HG03045 (cell line): ENCODE results near the gene HTR7.
"Not testable (repeated sequence)": the region's sequence is repeated elsewhere in the genome, so short reads cannot be mapped to it uniquely, and the experiment has no call there.

ENCODE experiments used
- ATAC-seq: cut with Tn5 transposase; IDR thresholded peaks from one replicate; pipeline ENCODE4 v1.9.1; 2021; ENCODE audit warnings: mild to moderate bottlenecking, moderate library complexity; ENCODE audit not compliant: unreplicated experiment

The HTR7 gene

DNA sequence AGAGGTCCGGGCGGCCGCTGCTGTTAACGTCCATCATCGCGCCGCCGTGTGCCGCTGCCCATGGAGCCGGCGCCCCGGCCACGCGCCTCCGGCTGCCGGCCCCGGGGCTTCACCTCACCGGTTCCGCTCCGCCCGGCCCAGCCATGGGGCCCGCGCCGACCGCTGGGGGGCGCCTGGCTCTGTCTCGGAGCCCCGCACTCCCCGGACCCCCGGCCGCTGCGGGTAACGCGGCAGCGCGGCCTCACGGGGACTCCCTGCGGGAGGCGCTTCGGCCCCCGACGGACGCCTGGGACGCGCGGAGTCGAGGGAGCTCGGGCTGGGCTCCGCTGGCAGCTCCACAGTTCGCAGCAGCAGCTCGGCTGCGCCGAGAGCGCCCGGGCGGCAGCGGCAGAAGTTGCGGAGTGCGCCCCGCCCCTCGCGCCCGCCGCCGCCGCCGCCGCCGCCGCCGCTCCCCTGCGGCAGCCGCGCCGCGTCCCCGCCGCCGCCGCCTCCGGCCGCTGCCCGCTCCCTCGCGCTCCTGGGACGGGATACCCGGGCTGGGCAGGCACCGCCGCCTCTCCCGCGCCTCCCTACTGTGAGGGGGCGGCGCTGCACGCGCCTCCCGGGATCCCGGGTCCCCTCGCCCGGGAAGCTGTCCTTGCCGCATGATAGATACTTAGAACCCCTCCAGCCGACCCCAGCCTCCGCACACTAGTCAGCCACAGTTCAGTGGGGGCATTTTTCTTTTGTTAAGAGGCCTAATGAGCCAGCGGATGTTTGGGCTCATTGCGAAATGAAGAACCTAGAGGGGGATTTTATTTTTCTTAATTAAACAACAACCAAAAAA is at the start of gene HTR7:
Gene HTR7, minus strand, starts transcription at position 405 of the 826 bp plus-strand sequence. Its CDS starts 368 bp downstream, at position 37.
- ATAC-seq = peak; percentile 69

DNA sequence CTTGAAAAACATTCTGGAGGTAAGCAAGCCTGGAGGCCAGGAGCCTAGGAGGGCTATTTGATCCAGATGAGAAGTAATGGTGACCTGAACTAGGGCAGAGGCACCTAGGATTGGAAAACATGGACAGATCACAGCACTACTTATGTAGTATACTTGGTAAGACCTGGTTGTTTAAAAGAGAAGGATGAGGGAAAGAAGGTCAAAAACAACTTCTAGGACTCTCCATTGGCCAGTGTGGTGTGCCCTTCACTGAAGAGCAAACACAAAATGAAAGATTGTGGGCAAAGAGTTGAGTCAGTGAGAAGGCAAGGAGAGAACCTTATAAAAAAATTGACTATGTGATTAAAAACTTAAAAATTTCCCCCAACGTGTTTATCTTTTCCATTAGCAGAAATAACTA is 48.8 kb upstream of the HTR7 start:
- ATAC-seq = no peak

DNA sequence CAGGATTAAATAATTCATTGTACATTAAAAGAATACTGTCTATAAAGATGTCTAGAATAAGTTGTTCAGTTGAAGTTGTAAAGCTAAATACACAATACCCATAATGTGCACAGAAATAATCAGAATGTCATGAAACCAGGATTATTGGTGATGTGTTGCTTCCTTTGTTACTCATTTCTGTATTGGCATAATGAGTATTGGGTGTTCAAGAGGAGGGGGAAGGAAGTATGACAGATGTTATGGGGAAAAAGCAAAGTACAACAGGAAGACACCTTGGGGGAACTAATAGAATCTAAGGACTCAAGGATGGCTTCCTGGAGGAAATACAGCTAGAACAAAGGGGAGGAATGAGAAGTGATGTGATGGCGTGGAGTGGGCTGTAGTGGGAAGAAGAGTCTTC is 48.1 kb upstream of the HTR7 start:
- ATAC-seq = no peak

DNA sequence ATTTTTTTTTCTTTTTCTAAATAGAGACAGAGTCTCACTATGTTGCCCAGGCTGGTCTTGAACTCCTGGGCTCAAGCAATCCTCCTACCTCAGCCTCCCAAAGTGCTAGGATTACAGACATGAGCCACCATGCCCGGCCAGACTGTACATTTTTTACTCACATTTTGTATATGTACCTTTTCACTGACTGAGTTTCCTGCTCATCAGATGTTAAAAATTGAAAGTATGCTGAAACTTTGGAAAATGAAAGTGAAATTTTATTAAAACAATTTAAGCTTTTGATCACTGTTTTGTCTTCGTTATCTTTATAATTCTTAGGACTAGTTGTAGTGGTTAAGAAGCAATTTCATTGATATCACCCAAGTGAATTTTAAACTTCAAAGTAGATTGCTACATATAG is 39.1 kb upstream of the HTR7 start:
- not testable (repeated sequence) for ATAC-seq

DNA sequence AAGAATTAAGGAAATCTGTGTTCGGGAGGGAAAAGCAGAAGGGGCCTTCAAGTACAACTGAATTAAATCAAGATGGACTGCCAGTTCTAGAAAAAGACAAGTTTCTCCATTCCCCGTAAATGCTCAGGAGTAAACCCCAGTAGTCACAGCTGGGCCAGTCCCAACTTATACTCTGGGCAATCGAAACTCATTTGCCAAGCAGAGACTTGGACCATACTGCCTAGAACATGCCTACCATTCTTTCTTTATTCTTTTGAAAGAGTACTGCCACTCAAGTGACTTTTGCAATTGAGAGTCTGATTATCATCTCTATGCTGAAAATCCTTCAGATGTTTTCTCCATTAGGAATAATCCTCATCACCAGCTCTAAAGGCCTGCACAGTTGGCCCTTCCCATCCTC is 35.4 kb upstream of the HTR7 start:
- ATAC-seq = no peak

DNA sequence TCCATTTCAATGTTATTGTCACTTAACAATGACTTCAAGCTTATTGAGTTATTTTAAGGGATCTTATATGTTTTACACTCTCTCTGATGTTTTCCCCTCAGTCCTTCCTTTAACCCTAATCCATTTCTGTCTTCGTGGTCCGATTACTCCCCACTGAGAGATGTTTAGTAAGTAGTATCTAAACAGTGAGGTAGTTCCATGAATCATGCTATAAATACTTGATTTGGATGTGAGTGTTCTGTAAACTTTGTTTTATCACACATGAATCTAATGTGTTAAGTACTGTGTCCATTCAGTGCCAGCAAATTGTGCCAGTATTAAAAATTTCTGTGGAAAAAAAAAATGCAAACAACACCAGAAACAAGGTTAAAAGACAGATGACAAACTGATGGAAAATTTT is 32.5 kb upstream of the HTR7 start:
- no peak for ATAC-seq

DNA sequence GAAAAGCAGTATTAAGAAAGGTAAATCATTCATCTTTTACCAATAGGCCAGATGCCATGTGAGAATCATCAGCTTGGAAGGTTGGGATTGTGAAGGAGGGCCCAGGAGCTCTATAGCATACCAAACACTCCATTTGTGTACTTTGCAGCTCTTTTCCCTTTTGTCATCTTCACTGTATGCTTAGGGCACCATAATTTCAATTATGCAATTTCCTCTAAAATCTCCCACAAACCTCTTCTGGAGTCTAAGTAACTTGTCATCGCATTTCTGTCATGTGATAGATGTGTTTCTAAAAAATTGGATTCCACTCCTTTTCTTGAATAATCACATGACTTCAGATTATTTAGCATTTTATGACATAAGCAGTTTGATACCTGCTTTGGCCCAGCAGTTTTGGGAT is 31.8 kb upstream of the HTR7 start:
- no peak for ATAC-seq

DNA sequence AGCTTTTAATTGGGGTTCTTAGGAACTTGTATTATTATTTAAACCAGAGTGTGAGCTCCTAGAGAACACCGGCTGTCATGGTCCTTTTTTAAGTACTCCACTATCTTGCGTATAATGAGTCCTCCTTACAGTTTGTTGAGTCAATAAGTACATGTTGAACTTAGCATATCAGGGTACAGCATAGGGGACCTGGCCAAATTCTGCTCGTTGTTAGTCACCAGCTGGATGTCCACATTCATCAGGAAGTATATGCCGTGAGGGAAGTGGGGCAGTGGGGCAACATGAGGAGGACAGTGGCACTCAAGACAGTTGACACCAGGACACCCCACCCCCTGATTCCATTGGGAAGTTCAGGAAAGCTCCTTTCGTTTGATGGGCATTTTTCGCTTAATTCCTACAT is 30.5 kb upstream of the HTR7 start:
- ATAC-seq = no peak

DNA sequence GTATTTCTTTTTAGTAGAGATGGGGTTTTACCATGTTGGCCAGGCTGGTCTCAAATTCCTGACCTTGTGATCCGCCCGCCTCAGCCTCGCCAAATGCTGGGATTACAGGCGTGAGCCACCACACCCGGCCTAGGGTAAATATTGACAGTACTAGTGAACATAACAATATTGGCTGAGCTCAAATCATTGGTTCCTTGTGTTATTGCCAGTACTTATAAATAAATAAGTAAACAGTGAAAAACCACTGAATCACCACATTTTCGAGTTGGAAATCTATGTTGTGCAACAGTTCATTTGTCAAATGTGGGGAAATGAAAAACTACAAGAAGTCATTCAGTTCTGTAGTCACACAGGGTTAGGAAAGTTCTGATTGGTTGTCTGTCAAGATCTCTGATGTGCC is 29.7 kb upstream of the HTR7 start:
- ATAC-seq = no peak

DNA sequence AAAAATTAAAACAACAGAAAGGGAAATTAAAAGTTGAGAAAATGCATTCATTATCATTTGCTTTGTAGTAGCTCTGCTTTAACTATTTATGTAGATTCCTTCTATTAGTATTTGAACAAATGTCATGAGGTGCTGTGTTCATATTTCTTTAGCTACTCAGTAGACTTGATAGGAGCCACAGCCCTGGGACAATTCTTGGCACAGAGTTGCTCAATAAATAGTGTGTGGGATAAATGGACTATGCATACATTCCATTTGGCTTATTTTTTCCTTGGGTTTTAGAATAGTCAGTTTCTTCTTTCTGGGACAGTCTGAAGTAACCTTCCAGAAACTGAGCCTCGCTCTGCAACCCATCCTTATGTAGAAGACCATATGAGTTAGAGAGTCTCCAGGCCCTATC is 27.3 kb upstream of the HTR7 start:
- no peak for ATAC-seq

DNA sequence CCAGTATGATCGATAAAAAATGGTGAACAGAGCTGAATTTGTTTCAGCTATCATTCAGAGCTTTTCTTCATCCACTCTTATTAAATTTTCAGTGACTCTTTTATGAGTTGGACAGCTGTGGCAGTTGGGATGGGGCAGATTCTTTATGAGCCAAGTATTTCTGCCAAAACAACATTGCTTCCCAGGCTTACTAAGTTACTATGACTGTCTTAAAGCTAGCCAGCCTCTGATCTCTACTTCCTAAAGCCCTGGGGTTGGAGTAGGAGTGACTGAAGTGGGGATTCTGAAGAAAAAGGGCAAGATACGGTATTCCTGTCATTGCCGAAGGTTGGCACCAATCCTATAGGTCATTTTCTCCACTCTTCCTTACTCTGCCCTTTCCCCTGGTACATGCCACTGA is 26.6 kb upstream of the HTR7 start:
- ATAC-seq = no peak

DNA sequence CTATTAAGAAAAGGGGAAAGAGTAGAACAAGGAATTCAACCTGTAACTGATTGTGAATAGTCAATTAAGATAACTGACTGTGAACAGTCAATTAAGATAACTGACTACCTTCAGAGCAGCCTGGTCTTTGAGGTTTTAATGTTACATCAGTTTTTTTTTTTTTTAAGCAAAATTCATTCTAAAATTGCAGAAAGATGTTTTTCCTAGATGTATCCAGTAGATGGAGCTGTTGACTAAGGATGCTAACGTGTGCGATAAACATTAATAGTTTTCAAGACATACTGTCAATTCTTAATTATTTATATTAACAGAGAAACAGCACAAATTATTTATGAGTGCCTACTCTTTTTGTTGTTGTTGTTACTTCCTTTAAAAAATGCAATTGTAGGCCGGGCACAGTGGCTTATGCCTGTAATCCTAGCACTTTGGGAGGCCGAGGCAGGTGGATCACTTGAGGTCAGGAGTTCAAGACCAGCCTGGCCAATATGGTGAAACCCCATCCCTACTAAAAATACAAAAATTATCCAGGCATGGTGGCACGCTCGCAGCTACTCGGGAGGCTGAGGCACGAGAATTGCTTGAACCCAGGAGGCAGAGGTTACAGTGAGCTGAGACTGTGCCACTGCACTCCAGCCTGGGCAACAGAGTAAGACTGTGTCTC is 22.4 kb upstream of the HTR7 start:
- not testable (repeated sequence) for ATAC-seq

DNA sequence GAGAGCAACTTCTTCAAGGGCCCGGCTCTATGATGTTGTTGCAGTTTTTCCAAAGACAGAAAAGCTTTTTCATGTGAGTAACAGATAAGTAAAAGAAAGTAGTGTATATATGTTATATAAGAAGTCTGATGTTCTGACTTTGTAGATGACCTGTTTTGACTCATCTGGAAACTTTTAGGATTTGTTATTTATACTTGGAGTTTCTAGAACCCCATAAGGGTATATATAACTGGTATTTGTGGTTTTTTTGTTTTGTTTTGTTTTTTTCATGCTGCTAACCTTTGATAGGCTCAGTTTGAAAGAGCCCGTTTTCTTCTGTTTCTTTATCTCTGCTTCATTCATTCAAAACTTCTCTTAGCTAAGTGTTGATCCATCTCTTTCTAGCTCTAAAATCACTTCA is 21.2 kb upstream of the HTR7 start:
- ATAC-seq = no peak

DNA sequence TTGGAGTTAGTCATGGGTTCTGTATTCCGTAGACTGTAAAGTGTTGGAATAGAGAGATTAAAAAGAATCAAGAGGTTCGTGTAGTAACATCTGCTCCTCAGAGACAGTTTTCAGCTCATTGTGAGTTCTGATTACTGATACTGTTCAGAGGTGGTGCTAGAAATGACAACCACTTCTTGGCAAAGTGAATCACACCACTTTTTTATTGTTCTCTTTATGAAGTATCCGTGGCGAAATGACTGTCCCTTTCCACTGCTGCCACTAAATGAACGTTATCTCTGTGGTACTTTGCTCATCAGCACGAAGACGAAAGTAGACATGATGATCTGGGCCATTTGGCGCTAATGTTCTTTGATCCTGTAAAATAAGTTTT is 14.8 kb upstream of the HTR7 start:
- ATAC-seq = peak; percentile 1

DNA sequence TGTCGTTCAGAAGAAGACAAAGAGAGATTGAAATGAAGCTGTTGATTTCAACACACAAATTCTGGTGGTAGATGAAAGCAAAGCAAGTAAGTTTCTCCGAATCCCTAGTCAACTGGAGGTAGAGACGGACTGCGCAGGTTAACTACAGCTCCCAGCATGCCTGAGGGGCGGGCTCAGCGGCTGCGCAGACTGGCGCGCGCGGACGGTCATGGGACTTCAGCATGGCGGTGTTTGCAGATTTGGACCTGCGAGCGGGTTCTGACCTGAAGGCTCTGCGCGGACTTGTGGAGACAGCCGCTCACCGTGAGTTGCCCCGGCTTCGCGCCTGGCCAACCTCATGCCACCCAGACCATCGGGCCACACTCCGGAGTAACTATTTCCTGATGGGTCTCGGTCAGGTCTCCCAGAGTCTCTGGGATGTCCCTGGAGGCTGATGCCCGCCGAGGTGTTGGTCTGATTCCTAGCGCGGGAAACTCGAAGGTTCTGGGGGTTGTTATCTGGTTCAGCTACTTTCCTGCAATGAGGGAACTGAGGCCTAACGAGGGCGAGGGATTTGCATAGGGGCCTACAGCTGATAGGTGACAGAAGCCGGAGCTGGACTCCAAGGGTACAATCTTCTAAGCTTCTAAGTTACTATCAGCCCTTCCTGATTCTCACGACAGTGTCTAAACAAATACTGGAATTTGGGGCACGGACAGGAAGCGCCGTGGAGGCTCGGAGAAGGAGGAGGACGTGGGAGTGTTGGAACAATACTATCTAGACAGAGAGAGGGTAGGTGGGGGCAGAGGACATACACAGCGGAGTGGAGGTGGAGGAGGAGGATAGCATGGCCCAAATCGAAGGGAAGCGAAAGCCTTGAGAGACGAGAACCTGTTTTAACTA is 14.2 kb upstream of the HTR7 start, which contains the start of gene RPP30:
Gene RPP30, plus strand, starts transcription at position 209 of the 882 bp plus-strand sequence. Its CDS starts 13 bp downstream, at position 222.
- peak; percentile 98 for ATAC-seq

DNA sequence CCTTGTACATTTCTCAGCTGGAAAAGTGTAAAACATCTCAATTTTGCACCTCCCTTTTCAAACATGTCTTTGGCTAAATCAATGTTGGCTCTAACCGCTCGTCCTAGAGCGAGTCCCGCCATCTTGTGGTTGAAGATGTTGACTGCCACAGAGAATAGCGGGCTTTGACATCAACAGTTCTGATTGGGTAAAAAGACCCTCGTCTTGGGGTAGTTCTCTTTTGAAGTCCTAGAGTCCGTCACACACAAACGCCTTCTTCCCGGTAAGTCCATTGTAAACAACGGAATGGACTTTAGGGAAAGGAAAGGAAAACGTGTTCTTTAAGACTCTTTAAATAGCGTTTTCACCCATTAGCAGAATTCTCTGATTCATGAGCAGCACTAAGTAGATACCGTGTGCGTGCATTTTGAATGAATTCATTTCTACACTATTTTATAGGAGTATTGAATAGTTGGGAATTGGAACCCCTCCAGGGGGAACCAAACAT is 13.5 kb upstream of the HTR7 start:
- peak; percentile 59 for ATAC-seq

DNA sequence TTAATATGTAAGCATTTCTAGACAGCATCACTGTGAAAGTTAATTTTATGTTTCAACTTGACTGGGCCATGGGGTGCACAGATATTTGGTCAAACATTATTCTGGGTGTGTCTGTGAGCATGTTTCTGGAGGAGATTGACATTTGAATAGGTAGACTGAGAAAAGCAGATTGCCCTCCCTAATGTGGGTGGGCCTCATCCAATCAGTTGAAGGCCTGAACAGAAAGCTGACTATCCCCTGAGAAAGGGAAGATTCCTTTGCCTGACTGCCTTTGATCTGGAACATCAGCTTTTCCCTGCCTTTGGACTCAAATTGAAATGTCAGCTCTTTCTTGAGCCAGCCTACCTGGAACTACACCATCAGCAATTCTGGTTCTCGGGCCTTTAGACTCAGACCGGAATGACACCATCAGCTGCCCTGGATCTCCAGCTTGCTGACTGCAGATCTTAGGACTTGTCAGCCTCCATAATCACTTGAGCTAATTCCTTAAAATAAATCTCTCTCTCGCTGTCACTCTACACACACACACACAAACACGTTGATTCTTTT is 8.3 kb upstream of the HTR7 start:
- no peak for ATAC-seq

DNA sequence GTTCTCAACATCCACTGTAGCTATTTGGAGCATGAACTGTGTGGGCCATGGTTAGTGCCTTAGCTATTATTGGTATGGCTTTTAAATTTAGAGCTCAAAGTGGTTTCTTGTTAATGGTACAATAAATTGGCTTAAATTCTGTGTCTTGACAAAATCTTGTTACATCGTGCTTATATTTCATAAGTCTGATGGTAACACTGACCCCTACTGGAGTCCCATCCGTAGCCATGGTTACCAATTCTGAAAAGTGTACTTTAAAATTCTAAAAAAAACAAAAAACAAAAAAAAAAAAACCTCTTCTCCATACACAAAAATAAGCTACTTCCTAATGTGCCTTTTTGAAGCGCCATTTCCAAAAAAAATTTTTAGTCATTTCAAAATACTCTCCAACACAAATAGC is 7.6 kb upstream of the HTR7 start:
- no peak for ATAC-seq

DNA sequence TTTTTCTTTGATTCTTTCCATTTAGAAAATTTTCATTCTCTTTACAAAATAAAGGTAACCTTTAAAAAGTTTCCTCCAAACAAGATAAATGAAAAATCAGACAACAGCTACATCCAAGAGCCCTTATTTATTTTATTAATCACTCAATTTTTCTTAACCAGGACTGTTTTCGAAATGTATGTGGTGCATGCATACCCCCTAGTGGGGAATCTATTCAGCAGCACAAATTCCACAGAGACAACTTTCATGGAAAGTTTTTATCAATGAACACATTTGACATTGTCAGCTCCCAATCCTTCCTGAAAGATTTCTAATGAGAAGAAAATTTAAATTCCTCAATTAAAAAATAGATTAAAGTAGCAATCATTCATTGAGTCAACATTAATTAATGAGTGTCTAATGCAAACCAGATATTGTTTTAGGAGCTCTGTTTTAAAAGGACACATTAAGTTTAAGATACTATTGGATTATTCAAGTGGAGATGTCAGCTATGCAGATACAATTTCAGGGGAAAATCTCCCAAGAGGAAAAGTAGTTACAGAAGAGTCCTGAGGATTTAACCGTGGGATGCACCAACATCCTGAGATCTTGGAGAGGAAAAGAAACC is 5.2 kb upstream of the HTR7 start:
- no peak for ATAC-seq

DNA sequence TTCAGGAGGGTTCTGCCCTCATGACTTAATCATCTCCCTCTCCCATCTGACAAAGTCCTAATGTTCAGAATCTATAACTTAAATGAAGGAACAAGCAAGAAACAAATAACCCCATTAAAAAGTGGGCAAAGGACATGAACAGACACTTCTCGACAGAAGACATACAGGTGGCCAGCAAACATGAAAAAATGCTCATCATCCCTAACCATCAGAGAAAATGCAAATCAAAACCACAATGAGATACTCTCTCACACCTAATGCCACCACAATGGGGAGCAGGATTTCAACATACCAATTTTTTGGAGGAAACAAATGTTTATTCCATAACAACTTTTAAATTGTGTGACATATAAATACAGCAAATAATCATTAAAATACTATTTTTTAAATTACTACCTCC is 3.0 kb upstream of the HTR7 start:
- no peak for ATAC-seq

DNA sequence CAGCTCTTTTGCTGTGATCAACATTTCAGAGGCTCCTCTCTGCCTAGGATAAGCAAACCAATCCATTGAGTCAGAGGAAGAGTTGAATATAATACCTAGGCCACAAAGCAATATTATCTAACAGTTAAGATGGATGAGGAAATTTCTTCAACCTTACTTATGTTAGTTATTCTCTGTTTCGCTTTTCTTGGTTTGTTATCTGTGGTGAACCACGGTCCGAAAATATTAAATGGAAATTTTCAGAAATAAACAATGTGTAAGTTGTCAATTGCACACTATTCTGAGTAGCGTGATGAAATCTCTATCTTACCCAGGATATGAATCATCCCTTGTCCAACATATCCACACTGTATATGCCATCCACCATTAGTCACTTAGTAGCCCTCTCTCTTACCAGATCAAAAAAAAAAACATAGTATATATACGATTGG is 1.5 kb upstream of the HTR7 start:
- no peak for ATAC-seq
